ENCODE results near the gene BRCC3.
"Not testable (repeated sequence)": the region's sequence is repeated elsewhere in the genome, so short reads cannot be mapped to it uniquely, and the experiment has no call there.

BRCC3 gene

DNA sequence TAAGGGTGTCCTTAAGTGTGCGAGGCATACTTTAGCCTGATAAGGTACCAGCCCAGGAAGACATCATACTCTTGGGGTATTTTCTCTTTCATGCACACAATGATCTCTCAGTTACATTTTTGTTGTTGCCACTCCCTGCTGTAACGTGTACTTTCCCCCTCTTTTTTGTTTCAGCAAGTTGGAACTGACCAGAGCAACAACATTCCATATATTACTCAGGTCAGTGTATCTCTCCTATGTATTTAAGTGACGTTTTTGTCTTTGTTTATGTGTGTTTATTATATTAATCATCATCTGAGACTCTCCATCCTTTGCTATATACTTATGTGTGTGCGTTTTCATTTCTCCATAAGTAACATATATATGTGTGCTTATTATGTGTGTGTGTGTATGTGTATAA lies 73.6 kb downstream of the BRCC3 start:
- FAIRE-seq, result no peak

GRCh38 chrX:155147612-155148011 lies 76.3 kb downstream of the BRCC3 start:
- FAIRE-seq, result not testable (repeated sequence)

- not testable (repeated sequence) for FAIRE-seq
Observed at GRCh38 chrX:155148166-155148565, 76.9 kb downstream of the BRCC3 start.

GRCh38 chrX:155148724-155149537 lies 77.6 kb downstream of the BRCC3 start:
- FAIRE-seq, result no peak

DNA sequence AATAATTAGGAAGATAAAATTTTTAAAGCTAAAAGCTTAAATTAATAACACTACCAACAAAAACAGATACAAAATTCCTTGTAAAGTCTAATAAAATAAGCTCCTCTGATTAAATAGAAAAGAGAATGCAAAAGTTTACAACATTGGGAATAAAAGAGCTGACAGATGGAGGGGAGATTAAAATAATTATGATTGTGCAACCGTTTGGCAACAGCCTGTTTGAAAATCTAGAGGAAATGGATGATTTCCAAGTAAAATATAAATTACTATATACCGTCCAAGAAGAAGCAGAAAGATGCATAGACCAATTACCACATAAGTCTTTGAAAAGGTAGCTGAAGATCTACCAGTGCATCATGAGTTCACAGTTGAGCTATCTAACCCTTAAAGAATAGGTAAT lies 98.6 kb downstream of the BRCC3 start:
- no peak for FAIRE-seq
